Measurements from ENCODE around the gene FALEC.
"Not testable (repeated sequence)": the region's sequence is repeated elsewhere in the genome, so short reads cannot be mapped to it uniquely, and the experiment has no call there.

Gene FALEC

GRCh38 chr1:150561254-150561973 lies 45.9 kb downstream of the FALEC start:
- H3K27me3 ChIP-seq (replicated peaks) = no peaks in the 10 kb centered on the region
- peak; percentile 97 for DNase-seq
- peak overlapping the region; percentile 98 for H3K27ac ChIP-seq
- H3K36me3 ChIP-seq (replicated peaks) = no peaks in the 10 kb centered on the region
- peak overlapping the region; percentile 65 for H3K4me3 ChIP-seq (ENCODE audit: low read depth, low read length)
- in situ Hi-C loops (cut with HindIII; ENCODE audit: low pct_ligation_motif_present, low sequenced_read_pairs) = no loop called here
- TF ChIP-seq, protein P1, sequence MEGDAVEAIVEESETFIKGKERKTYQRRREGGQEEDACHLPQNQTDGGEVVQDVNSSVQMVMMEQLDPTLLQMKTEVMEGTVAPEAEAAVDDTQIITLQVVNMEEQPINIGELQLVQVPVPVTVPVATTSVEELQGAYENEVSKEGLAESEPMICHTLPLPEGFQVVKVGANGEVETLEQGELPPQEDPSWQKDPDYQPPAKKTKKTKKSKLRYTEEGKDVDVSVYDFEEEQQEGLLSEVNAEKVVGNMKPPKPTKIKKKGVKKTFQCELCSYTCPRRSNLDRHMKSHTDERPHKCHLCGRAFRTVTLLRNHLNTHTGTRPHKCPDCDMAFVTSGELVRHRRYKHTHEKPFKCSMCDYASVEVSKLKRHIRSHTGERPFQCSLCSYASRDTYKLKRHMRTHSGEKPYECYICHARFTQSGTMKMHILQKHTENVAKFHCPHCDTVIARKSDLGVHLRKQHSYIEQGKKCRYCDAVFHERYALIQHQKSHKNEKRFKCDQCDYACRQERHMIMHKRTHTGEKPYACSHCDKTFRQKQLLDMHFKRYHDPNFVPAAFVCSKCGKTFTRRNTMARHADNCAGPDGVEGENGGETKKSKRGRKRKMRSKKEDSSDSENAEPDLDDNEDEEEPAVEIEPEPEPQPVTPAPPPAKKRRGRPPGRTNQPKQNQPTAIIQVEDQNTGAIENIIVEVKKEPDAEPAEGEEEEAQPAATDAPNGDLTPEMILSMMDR (IDR thresholded peaks at IDR 0.05; ENCODE audit: low read depth, low read length, missing control alignments) = peak; percentile 42

GRCh38 chr1:150561974-150562445 lies 46.5 kb downstream of the FALEC start:
- TF ChIP-seq, protein P1 (IDR thresholded peaks at IDR 0.05; ENCODE audit: low read depth, low read length, missing control alignments) = no peak
- DNase-seq = peak; percentile 88
- in situ Hi-C loops (cut with HindIII; ENCODE audit: low pct_ligation_motif_present, low sequenced_read_pairs) = no loop called here

DNA sequence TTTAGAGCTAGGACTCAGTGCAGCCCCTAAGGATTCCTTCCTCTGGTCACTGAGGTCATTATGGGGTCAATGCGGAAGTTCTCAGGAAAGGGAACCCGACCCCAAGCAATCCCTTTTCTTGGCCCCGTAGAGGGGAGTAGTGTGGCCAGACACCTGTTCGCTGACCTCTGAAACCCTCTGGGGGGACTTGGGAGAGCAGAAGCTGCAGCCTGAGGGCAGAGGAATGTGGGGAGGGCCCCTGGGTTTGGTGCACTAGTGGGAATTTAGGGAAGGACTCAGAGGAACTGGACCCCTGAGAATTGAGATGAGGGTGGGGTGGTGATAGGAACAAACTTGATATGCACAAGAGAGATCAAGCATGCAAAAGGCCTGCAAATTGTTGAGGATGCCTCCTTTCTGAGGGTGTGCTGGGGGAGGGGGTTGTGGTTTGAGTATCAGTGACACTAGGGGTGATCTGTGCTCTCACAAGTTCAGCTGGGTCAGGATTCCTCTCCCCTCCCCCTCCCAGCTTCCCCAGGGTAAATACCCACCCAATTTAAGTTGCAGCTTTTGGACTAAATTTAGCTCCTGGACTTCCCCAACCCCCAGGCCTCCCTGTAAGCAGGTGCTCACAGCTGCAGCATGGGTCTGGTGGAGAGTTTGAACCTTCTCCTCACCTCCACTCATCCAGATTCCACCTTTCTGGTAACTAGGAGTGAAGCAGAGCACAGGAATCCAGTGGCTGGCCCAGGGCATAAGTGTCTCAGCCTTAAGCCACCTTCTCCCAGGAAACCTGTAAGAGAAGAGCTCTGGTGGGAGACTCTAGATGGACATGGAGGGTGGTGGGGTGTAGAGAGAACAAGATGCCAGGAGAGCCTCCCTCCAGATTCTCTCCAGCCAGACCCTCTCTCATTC lies 47.1 kb downstream of the FALEC start:
- in situ Hi-C loops (cut with HindIII; ENCODE audit: low pct_ligation_motif_present, low sequenced_read_pairs) = no loop called here
- H3K4me3 ChIP-seq (ENCODE audit: low read depth, low read length) = peak overlapping the region; percentile 65
- TF ChIP-seq, protein P1 (IDR thresholded peaks at IDR 0.05; ENCODE audit: low read depth, low read length, missing control alignments) = no peak
- peak overlapping the region; percentile 98 for H3K27ac ChIP-seq
- no peak for DNase-seq
- H3K27me3 ChIP-seq (replicated peaks) = no peaks in the 10 kb centered on the region
- H3K36me3 ChIP-seq (replicated peaks) = no peaks in the 10 kb centered on the region

More at GRCh38 chr1:150561974-150562445, 46.5 kb downstream of the FALEC start:
- Histone ChIP-seq H3K27me3 (replicated peaks) (no peaks in the 10 kb centered on the region), H3K36me3 (replicated peaks) (no peaks in the 10 kb centered on the region), H3K4me3 (ENCODE audit: low read depth, low read length) (peak overlapping the region; percentile 65), H3K27ac (peak overlapping the region; percentile 98)

DNA sequence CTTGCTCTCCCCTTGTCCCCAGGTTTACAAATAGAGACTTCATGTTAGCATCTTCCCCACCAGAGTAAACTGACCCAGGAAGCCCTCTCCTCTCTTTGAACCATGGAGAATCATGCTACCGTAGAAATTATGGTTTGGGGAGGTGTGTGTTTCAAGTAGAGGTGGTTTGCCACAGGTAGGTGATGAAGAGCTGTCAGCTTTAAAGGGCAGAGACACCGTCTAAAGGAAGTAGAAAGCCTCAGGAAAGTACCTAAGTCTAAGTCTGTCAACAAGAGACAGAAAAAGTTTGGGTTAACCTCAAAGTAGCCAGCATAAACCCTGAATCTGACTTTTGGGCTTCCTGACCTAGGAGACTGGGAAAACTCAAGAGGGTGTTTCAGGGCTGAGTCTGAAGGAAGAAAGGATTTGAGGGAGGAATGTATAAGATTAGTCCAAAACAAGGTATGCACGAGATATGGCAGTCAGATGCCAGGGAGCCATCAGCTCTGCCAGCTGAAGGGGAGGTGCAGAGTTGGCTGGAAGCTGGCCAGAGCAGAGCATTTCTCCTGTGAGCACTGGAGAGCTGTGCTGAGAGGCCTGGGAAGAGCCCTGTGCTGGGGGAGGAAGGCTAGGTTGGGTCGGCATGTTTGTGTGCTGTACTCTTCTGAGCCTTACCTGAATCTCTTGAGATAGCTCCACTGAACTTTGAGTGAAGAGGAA lies 47.9 kb downstream of the FALEC start:
- in situ Hi-C loops (cut with HindIII; ENCODE audit: low pct_ligation_motif_present, low sequenced_read_pairs) = no loop called here
- Histone ChIP-seq H3K36me3 (replicated peaks) (no peaks in the 10 kb centered on the region), H3K4me3 (ENCODE audit: low read depth, low read length) (no peak overlapping the region), H3K27me3 (replicated peaks) (no peaks in the 10 kb centered on the region), H3K27ac (peak overlapping the region; percentile 98)
- TF ChIP-seq, protein P1 (IDR thresholded peaks at IDR 0.05; ENCODE audit: low read depth, low read length, missing control alignments) = no peak
- no peak for DNase-seq

DNA sequence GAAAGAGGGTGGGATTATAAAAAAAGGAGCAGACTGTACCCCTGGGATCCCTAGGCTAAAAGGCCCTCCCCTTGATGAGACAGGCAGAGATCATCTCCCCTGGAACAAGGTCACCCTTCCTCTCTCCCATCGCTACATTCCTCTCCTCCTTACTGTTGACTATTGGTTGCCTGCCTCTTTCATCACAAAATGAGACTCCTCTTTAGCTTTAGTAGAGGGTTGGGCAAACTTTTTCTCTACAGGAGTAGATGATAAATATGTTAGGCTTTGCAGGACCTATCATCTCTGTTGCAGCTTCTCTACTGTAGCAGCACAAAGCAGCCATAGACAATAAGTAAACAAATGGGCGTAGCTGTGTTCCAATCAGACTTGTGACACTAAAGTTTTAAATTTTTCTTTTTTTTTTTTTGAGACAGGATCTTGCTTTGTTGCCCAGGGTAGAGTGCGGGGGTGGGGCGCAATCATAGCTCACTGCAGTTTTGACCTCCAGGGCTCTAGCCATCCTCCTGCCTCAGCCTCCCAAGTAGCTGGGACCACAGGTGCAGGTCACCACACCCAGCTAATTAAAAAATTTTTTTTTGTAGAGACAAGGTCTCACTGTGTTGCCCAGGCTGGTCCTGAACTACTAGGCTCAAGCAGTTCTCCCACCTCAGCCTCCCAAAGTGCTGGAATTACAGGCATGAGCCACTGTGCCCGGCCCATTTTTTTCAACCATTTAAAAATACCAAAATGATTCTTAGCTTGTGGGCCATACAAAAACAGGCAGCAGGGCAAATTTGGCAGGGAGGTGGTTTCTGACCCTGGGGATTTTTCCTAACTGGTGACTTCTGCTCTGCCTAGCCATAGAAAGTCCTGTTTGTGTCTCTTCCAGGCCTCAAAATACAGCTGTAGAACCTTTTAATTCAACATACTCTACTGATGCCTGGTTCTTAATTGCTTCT lies 48.8 kb downstream of the FALEC start:
- in situ Hi-C loops (cut with HindIII; ENCODE audit: low pct_ligation_motif_present, low sequenced_read_pairs) = no loop called here

GRCh38 chr1:150565240-150565991 lies 49.9 kb downstream of the FALEC start:
- DNase-seq; H3K27me3 ChIP-seq (replicated peaks); in situ Hi-C loops (cut with HindIII; ENCODE audit: low pct_ligation_motif_present, low sequenced_read_pairs); H3K4me3 ChIP-seq (ENCODE audit: low read depth, low read length); H3K36me3 ChIP-seq (replicated peaks); H3K27ac ChIP-seq: not testable (repeated sequence)

More for the DNA sequence above, 48.8 kb downstream of the FALEC start:
- H3K27me3 ChIP-seq (replicated peaks) = no peaks in the 10 kb centered on the region
- no peak overlapping the region for H3K4me3 ChIP-seq (ENCODE audit: low read depth, low read length)
- DNase-seq = no peak
- H3K36me3 ChIP-seq (replicated peaks) = no peaks in the 10 kb centered on the region
- TF ChIP-seq, protein P1 (IDR thresholded peaks at IDR 0.05; ENCODE audit: low read depth, low read length, missing control alignments) = no peak
- peak overlapping the region; percentile 98 for H3K27ac ChIP-seq

All from brain microvascular endothelial cell (primary cell).